GM23338 (cell line): ENCODE results near the gene CXXC1. TPM values are rescaled to one million over a fixed set of nuclear protein-coding genes. Genes with fewer than 3 reads are reported as not detected.

Experiments
- ATAC-seq: fragments of 200-7000 bp; cut with Tn5 transposase; 3 replicates; pipeline ENCODE4 v1.9.1; 2020
- DNase-seq: peaks from one replicate; pipeline ENCODE4 v3.0.0-alpha.2; 2015; ENCODE audit warnings: low spot score
- H2AFZ ChIP-seq: fragments of 200-600 bp; sonication (generic); 2 replicates; pipeline ENCODE4 v1.8.0; 2016; ENCODE audit warnings: antibody characterized with exemption, mild to moderate bottlenecking, moderate library complexity
- H3F3A ChIP-seq: fragments of 200-600 bp; sonication (generic); replicated peaks from 2 replicates; pipeline ENCODE4 v1.8.0; 2017; ENCODE audit warnings: antibody characterized with exemption, mixed run types, low read depth
- H3K27ac ChIP-seq: fragments of 200-600 bp; sonication (generic); 2 replicates; pipeline ENCODE4 v1.6.1; 2016; ENCODE audit warnings: low read depth
- H3K27me3 ChIP-seq: fragments of 200-600 bp; sonication (generic); 2 replicates; pipeline ENCODE4 v1.8.0; 2016; ENCODE audit warnings: mild to moderate bottlenecking, mixed run types, moderate library complexity; ENCODE audit not compliant: insufficient read depth
- H3K36me3 ChIP-seq: fragments of 200-600 bp; sonication (generic); 2 replicates; pipeline ENCODE4 v1.8.0; 2016; ENCODE audit warnings: mild to moderate bottlenecking; ENCODE audit not compliant: insufficient read depth
- H3K4me1 ChIP-seq: fragments of 200-600 bp; sonication (generic); 2 replicates; pipeline ENCODE4 v1.8.0; 2016; ENCODE audit warnings: mild to moderate bottlenecking, moderate library complexity; ENCODE audit not compliant: insufficient read depth
- H3K4me2 ChIP-seq: fragments of 200-600 bp; sonication (generic); 2 replicates; pipeline ENCODE4 v1.7.1; 2017; ENCODE audit warnings: mixed run types
- H3K4me3 ChIP-seq: fragments of 200-600 bp; sonication (generic); 2 replicates; pipeline ENCODE4 v1.6.1; 2016; ENCODE audit warnings: mixed run types
- H3K79me2 ChIP-seq: fragments of 200-600 bp; sonication (generic); replicated peaks from 2 replicates; pipeline ENCODE4 v1.8.0; 2017; ENCODE audit warnings: mild to moderate bottlenecking; ENCODE audit not compliant: insufficient read depth
- H3K9me2 ChIP-seq: fragments of 200-600 bp; sonication (generic); 2 replicates; pipeline ENCODE4 v1.8.0; 2017; ENCODE audit not compliant: insufficient read depth
- H4K20me1 ChIP-seq: fragments of 200-600 bp; sonication (generic); replicated peaks from 2 replicates; pipeline ENCODE4 v1.8.0; 2017; ENCODE audit warnings: mild to moderate bottlenecking; ENCODE audit not compliant: insufficient read depth
- H3K27ac Mint-ChIP-seq: 2 replicates; pipeline ENCODE4 v1.8.0; 2020; ENCODE audit warnings: inconsistent platforms, mild to moderate bottlenecking, moderate library complexity, mixed read lengths
- H3K27me3 Mint-ChIP-seq: 3 replicates; pipeline ENCODE4 v1.8.0; 2022; ENCODE audit warnings: low read depth, mild to moderate bottlenecking, moderate library complexity, mixed read lengths, inconsistent platforms; ENCODE audit not compliant: insufficient read depth, poor library complexity
- H3K36me3 Mint-ChIP-seq: 3 replicates; pipeline ENCODE4 v1.8.0; 2021; ENCODE audit warnings: low read depth, mild to moderate bottlenecking, inconsistent platforms, moderate library complexity, mixed read lengths
- H3K4me1 Mint-ChIP-seq: 3 replicates; pipeline ENCODE4 v1.8.0; 2020; ENCODE audit warnings: mild to moderate bottlenecking, inconsistent platforms, mixed read lengths
- H3K4me3 Mint-ChIP-seq: 3 replicates; pipeline ENCODE4 v1.8.0; 2021; ENCODE audit warnings: moderate library complexity, mild to moderate bottlenecking, inconsistent platforms, mixed read lengths
- H3K9me3 Mint-ChIP-seq: 3 replicates; pipeline ENCODE4 v1.8.0; 2020; ENCODE audit warnings: moderate library complexity, mild to moderate bottlenecking, inconsistent platforms, mixed read lengths
- EZH2 ChIP-seq: fragments of 200-600 bp; sonication (generic); IDR thresholded peaks from one replicate; pipeline ENCODE4 v1.8.0; 2017; ENCODE audit warnings: antibody characterized with exemption, mild to moderate bottlenecking, low read depth; ENCODE audit not compliant: unreplicated experiment
- EZH2phosphoT487 ChIP-seq: fragments of 200-600 bp; sonication (generic); IDR thresholded peaks from one replicate; pipeline ENCODE4 v1.8.1; 2018; ENCODE audit warnings: antibody characterized with exemption; ENCODE audit not compliant: unreplicated experiment
- POLR2AphosphoS5 ChIP-seq: IDR thresholded peaks from 2 replicates; pipeline ENCODE4 v1.6.1; 2016; ENCODE audit warnings: antibody characterized with exemption, low read depth
- STAT1 ChIP-seq: IDR thresholded peaks from one replicate; pipeline ENCODE4 v1.6.1; 2016; ENCODE audit warnings: antibody characterized with exemption; ENCODE audit not compliant: unreplicated experiment
- ZNF331 ChIP-seq: fragments of 250-450 bp; sonication (Bioruptor Pico); IDR thresholded peaks from 2 replicates; pipeline ENCODE4 v1.5.0; 2020; ENCODE audit warnings: low read depth, mild to moderate bottlenecking, moderate library complexity
- polyA plus RNA-seq: library from polyadenylated mRNA; unstranded; fragments of >200 nt; fragmentation: Nextera tagmentation; extraction: Ambion mirVana; gene quantifications from 2 replicates; pipeline ENCODE4 v1.2.1, GENCODE V29; 2016
- total RNA-seq: library from RNA; depleted of rRNA; stranded (reverse); fragments of >200 nt; shearing (Covaris generic); gene quantifications from 2 replicates; pipeline ENCODE4 v1.2.3, GENCODE V29; 2014
- TF ChIP-seq, protein P1 (sequence below): fragments of 250-450 bp; sonication (Bioruptor Pico); IDR thresholded peaks from 2 replicates; pipeline ENCODE4 v1.5.0; 2020; ENCODE audit warnings: mild to moderate bottlenecking, moderate library complexity
- TF ChIP-seq, protein P2 (sequence below): IDR thresholded peaks from 2 replicates; pipeline ENCODE4 v1.6.1; 2016; ENCODE audit warnings: antibody characterized with exemption

CXXC1 gene
- total and polyA plus RNA-seq, 2 experiments from 2014 or later: 59.0 to 74.3 TPM

DNA sequence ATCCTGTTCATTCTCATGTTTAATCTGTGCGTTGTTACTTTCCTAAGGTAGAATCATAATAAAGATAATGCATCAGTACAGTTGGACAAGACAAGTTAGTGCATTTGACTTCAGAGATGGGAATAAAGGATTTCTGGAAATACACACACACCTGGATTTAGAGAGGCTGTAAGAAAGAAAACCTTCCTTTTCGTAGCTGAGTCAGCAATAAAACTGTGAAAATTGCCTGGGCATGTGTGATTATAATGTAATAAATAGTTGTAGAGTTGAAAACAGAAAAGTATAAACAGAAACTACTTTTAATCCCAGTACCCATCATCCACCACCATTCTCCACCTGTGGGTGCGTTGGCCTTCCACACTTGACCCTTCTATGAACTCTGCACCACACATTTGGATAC is 36.6 kb downstream of the CXXC1 start (continued):
- TF ChIP-seq, protein P1, sequence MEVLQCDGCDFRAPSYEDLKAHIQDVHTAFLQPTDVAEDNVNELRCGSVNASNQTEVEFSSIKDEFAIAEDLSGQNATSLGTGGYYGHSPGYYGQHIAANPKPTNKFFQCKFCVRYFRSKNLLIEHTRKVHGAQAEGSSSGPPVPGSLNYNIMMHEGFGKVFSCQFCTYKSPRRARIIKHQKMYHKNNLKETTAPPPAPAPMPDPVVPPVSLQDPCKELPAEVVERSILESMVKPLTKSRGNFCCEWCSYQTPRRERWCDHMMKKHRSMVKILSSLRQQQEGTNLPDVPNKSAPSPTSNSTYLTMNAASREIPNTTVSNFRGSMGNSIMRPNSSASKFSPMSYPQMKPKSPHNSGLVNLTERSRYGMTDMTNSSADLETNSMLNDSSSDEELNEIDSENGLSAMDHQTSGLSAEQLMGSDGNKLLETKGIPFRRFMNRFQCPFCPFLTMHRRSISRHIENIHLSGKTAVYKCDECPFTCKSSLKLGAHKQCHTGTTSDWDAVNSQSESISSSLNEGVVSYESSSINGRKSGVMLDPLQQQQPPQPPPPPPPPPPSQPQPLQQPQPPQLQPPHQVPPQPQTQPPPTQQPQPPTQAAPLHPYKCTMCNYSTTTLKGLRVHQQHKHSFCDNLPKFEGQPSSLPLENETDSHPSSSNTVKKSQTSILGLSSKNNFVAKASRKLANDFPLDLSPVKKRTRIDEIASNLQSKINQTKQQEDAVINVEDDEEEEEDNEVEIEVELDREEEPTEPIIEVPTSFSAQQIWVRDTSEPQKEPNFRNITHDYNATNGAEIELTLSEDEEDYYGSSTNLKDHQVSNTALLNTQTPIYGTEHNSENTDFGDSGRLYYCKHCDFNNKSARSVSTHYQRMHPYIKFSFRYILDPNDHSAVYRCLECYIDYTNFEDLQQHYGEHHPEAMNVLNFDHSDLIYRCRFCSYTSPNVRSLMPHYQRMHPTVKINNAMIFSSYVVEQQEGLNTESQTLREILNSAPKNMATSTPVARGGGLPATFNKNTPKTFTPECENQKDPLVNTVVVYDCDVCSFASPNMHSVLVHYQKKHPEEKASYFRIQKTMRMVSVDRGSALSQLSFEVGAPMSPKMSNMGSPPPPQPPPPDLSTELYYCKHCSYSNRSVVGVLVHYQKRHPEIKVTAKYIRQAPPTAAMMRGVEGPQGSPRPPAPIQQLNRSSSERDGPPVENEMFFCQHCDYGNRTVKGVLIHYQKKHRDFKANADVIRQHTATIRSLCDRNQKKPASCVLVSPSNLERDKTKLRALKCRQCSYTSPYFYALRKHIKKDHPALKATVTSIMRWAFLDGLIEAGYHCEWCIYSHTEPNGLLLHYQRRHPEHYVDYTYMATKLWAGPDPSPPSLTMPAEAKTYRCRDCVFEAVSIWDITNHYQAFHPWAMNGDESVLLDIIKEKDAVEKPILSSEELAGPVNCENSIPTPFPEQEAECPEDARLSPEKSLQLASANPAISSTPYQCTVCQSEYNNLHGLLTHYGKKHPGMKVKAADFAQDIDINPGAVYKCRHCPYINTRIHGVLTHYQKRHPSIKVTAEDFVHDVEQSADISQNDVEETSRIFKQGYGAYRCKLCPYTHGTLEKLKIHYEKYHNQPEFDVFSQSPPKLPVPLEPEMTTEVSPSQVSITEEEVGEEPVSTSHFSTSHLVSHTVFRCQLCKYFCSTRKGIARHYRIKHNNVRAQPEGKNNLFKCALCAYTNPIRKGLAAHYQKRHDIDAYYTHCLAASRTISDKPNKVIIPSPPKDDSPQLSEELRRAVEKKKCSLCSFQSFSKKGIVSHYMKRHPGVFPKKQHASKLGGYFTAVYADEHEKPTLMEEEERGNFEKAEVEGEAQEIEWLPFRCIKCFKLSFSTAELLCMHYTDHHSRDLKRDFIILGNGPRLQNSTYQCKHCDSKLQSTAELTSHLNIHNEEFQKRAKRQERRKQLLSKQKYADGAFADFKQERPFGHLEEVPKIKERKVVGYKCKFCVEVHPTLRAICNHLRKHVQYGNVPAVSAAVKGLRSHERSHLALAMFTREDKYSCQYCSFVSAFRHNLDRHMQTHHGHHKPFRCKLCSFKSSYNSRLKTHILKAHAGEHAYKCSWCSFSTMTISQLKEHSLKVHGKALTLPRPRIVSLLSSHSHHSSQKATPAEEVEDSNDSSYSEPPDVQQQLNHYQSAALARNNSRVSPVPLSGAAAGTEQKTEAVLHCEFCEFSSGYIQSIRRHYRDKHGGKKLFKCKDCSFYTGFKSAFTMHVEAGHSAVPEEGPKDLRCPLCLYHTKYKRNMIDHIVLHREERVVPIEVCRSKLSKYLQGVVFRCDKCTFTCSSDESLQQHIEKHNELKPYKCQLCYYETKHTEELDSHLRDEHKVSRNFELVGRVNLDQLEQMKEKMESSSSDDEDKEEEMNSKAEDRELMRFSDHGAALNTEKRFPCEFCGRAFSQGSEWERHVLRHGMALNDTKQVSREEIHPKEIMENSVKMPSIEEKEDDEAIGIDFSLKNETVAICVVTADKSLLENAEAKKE (CRISPR knock-in tag): no peak
- TF ChIP-seq STAT1 (no peak), EZH2 (no peak), POLR2AphosphoS5 (no peak)
- TF ChIP-seq, protein P2, sequence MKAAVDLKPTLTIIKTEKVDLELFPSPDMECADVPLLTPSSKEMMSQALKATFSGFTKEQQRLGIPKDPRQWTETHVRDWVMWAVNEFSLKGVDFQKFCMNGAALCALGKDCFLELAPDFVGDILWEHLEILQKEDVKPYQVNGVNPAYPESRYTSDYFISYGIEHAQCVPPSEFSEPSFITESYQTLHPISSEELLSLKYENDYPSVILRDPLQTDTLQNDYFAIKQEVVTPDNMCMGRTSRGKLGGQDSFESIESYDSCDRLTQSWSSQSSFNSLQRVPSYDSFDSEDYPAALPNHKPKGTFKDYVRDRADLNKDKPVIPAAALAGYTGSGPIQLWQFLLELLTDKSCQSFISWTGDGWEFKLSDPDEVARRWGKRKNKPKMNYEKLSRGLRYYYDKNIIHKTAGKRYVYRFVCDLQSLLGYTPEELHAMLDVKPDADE: no peak

DNA sequence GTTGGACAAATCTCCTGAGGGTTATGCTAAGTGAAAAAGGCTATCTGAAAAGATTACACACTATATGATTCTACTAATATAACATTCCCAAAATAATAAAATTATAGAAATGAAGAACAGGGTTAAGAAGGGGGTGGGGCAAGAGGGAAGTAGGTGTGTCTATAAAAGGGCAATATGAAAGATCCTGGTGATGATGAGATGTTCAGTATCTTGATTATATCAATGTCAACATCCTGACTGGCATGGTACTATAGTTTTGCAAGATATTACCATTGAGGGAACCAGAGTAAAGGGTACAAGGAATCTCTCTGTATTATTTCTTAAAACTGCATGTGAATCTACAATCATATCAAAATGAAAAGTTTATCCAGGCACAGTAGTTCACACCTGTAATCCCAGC is 37.9 kb downstream of the CXXC1 start:
- Mint-ChIP-seq H3K4me3 (no peak overlapping the region), H3K4me1 (peaks cover 16% of the 10 kb centered on the region), H3K27ac (no peak overlapping the region), H3K9me3 (no peaks in the 10 kb centered on the region), H3K27me3 (peaks cover 2% of the 10 kb centered on the region), H3K36me3 (no peaks in the 10 kb centered on the region)
- Histone ChIP-seq H3K4me3 (no peak overlapping the region), H4K20me1 (no peaks in the 10 kb centered on the region), H3K4me2 (no peak overlapping the region), H3K9me2 (no peaks in the 10 kb centered on the region), H3F3A (no peaks in the 10 kb centered on the region), H2AFZ (no peak overlapping the region), H3K79me2 (no peaks in the 10 kb centered on the region), H3K36me3 (no peaks in the 10 kb centered on the region), H3K27me3 (no peaks in the 10 kb centered on the region), H3K27ac (no peak overlapping the region), H3K4me1 (peaks cover 8% of the 10 kb centered on the region)
- DNase-seq (no peak), ATAC-seq (no peak)
- TF ChIP-seq EZH2phosphoT487: no peak
- TF ChIP-seq POLR2AphosphoS5: no peak
- TF ChIP-seq, protein P1 (CRISPR knock-in tag): no peak
- TF ChIP-seq, protein P2: no peak
- no peak for TF ChIP-seq ZNF331 (CRISPR knock-in tag)
- no peak for TF ChIP-seq STAT1
